Middle frontal gyrus (tissue), 1 donor: ENCODE results near the gene RGS12.

Experiments
- DNase-seq: peaks from one replicate; pipeline ENCODE4 v3.0.0-alpha.2; 2015; ENCODE audit warnings: low spot score; ENCODE audit errors: extremely low spot score

RGS12 gene

GRCh38 chr4:3311095-3311372 lies 18.2 kb downstream of the RGS12 start:
- DNase-seq = no peak

- DNase-seq = no peak
These were observed 18.8 kb downstream of the RGS12 start for GRCh38 chr4:3311489-3312171.

- no peak for DNase-seq
These were observed 19.5 kb downstream of the RGS12 start for GRCh38 chr4:3312362-3312761.

- DNase-seq = no peak
These were observed 20.3 kb downstream of the RGS12 start for GRCh38 chr4:3313139-3313538.

- no peak for DNase-seq
These were observed 20.9 kb downstream of the RGS12 start for GRCh38 chr4:3313556-3314228.

- DNase-seq = no peak
These were observed 22.0 kb downstream of the RGS12 start for GRCh38 chr4:3314706-3315260.

GRCh38 chr4:3315566-3315965 lies 22.7 kb downstream of the RGS12 start:
- no peak for DNase-seq

- no peak for DNase-seq
These were observed 23.3 kb downstream of the RGS12 start for GRCh38 chr4:3316146-3316545.

- DNase-seq = no peak
These were observed 24.3 kb downstream of the RGS12 start for GRCh38 chr4:3317011-3317655.

- no peak for DNase-seq
These were observed 24.9 kb downstream of the RGS12 start for GRCh38 chr4:3317656-3318211.

GRCh38 chr4:3318561-3319021 lies 25.8 kb downstream of the RGS12 start:
- DNase-seq = no peak

GRCh38 chr4:3320361-3321023 lies 27.7 kb downstream of the RGS12 start:
- no peak for DNase-seq

GRCh38 chr4:3321295-3321889 lies 28.6 kb downstream of the RGS12 start:
- DNase-seq = no peak

- no peak for DNase-seq
These were observed 29.3 kb downstream of the RGS12 start for GRCh38 chr4:3322059-3322550.

- no peak for DNase-seq
These were observed 30.3 kb downstream of the RGS12 start for GRCh38 chr4:3323071-3323481.

- DNase-seq = no peak
These were observed 31.4 kb downstream of the RGS12 start for GRCh38 chr4:3324093-3324815.

- DNase-seq = no peak
These were observed 36.2 kb downstream of the RGS12 start for GRCh38 chr4:3328814-3329663.

- no peak for DNase-seq
These were observed 37.1 kb downstream of the RGS12 start for GRCh38 chr4:3329887-3330286.

GRCh38 chr4:3330707-3331106 lies 37.9 kb downstream of the RGS12 start:
- DNase-seq = no peak
